CD4-positive, alpha-beta T cell treated with Interleukin-12 subunit alpha and Interleukin-12 subunit beta, for 1 hour (primary cell): Measurements from ENCODE around the gene TPSAB1.
"Not testable (repeated sequence)": the region's sequence is repeated elsewhere in the genome, so short reads cannot be mapped to it uniquely, and the experiment has no call there.

Experiments used
- DNase-seq: peaks from one replicate; pipeline ENCODE4 v3.0.0-alpha.2; 2020

The TPSAB1 gene

DNA sequence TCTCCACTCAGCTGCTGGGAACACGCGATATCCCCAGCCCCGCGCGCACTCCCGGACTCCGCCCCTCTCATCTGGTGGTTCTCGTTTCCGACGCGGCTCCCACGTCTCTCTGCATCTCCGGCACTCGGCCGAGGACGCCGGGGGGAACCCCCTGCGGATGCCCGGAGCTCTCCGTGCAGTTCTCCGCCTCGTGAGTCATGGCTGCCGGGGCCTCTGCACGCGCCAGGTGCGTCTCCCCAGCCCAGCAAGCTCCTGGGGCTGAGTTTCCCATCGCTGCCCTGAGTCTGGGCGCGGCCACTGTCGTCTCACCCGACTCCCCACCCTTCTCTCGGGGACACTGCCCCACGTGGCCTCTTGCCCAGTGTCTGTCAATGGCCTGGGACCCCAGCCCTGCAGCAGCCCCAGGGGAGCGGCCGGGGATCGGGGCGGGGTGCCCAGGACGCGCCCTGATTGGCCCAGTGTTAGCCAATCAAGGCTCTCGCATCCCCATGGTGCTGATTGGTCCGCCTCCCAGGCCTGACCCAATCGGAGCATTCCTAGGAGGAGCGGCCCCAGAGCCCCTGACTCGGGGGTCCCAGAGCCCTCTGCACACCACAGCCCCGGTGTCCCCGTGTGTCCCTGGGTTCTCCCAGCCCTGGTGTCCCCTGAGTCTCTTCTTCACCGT, 13.3 kb downstream of the TPSAB1 start:
- not testable (repeated sequence) for DNase-seq

DNA sequence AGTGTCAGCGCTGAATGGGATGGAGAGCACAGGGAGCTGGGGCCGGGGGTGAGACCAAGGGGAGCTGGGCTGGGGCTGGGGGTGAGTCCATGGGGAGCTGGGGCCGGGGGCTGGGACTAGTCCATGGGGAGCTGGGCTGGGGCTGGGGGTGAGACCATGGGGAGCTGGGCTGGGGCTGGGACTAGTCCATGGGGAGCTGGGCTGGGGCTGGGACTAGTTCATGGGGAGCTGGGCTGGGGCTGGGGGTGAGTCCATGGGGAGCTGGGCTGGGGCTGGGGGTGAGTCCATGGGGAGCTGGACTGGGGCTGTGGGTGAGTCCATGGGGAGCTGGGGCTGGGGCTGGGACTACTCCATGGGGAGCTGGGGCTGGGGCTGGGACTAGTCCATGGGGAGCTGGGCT, 14.3 kb downstream of the TPSAB1 start:
- DNase-seq, result not testable (repeated sequence)

GRCh38 chr16:1255276-1256122, 15.0 kb downstream of the TPSAB1 start, which contains the start of gene TPSD1:
Gene TPSD1, plus strand, starts transcription at chr16:1256069. Its CDS starts 212 bp downstream, at chr16:1256281.
- not testable (repeated sequence) for DNase-seq

- DNase-seq, result not testable (repeated sequence)
Measured at GRCh38 chr16:1256296-1256873, 15.9 kb downstream of the TPSAB1 start.

GRCh38 chr16:1256874-1257322, 16.4 kb downstream of the TPSAB1 start:
- DNase-seq, result no peak

DNA sequence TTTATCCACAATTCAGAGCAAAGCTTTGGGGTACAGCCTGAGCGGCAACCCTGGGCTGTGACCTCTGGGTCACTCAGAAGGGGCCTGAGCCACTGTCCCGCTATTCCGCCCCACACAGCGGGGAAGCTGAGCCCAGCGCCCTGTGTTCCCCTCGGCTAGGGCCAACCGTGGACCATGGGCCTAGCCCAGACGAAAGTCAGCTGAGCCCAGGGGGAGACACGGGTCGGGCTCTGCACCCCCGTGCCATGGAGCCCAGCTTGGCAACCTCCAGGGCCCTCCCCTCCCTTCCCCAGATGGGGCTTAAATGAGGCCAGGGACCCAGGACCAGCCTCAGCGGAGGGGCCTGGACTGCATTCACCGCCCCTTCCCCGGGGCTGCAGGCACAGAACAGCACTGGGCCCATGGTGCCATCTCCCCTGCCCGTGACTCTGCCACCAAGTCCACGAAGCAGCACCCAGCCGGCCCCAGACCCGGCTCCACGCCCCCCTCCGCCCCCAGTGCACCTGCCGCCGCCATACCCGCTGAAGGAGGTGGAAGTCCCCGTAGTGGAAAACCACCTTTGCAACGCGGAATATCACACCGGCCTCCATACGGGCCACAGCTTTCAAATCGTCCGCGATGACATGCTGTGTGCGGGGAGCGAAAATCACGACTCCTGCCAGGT, 17.2 kb downstream of the TPSAB1 start:
- DNase-seq, result no peak

GRCh38 chr16:1258225-1258600, 17.7 kb downstream of the TPSAB1 start:
- DNase-seq, result no peak

GRCh38 chr16:1258906-1259759, 18.6 kb downstream of the TPSAB1 start:
- DNase-seq, result no peak

DNA sequence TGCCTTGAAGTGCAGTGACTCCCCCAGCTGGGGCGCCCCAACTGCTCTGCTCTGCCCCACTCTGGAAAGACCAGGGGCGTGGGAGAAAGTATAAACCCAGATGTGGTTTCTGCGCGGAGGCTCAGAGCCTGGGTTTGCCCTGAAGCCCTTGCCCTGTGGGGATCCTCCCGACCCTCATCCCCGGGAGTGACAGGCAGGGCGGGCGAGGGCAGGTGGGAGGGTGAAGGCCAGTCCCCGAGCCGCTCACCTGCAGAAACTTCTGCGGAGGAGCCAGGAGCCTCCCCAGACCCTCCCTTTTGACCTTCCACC, 19.2 kb downstream of the TPSAB1 start:
- no peak for DNase-seq

GRCh38 chr16:1260101-1260680, 19.7 kb downstream of the TPSAB1 start:
- DNase-seq, result no peak

DNA sequence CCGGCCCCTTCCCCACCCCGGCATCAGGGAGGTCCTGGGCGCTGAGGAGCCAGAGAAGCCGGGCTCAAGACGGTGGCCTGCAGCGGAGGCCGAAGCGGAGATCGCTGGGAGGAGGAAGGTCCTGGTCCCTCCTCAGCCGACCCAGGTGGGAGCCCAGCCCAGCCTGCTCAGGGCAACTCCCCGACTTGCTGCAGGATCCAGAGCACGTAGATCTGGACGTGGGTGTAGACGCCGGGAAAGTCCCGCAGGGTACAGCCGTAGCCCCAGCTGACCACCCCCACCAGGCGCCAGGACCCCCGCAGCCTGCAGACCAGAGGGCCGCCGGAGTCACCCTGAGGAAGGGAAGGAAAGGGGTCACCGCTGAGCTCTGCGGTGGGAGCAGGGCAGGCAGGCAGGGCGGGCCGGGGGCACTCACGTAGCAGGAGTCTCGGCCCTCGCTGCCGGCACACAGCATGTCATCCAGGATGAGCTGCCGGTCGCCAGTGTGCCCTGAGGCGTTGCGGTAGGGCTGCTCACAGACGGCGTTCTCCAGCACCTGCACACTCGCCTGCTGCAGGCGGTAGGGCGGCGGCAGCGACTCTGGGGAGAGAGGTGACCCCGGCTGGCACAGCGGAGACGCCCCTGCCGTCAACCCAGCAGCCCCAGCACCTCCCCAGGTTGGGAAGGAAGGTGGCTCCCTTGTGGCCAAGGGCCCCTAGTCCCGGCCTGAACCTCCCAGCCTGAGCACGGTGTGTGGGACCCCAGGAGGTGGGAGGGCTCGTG, 20.8 kb downstream of the TPSAB1 start:
- no peak for DNase-seq

DNA sequence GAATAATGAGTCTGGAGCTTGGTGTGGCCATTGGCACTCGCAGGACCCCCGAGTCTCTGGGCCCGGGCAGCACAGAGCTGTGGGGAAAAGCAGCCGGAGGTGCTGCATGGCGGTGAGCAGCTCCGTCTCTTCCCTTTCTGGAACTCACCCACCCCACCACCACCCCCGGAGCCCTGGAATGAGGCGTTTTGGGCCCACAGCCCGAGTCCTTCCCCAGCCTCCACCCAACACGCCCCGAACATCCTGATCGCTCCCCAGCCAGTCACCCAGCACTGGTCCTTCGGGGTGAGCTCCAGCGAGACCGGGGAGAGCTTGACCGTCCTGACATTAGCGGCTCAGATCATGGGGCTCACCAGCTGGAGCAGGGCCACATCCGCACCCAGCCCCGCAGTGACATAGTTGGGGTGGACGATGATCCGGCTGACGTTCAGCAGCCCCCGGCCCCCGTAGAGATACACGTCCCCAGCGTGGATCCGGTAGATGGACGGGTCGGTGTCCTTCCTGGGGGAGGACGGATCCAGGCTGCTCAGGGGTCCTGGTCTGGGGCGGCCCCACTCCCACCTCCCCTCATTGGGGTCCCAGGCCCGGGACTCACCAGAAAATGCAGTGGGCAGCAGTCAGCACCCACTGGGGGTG, 21.8 kb downstream of the TPSAB1 start:
- DNase-seq, result no peak

- no peak for DNase-seq
Measured at GRCh38 chr16:1262846-1263221, 22.3 kb downstream of the TPSAB1 start.

GRCh38 chr16:1263591-1264344, 23.3 kb downstream of the TPSAB1 start:
- DNase-seq, result no peak

DNA sequence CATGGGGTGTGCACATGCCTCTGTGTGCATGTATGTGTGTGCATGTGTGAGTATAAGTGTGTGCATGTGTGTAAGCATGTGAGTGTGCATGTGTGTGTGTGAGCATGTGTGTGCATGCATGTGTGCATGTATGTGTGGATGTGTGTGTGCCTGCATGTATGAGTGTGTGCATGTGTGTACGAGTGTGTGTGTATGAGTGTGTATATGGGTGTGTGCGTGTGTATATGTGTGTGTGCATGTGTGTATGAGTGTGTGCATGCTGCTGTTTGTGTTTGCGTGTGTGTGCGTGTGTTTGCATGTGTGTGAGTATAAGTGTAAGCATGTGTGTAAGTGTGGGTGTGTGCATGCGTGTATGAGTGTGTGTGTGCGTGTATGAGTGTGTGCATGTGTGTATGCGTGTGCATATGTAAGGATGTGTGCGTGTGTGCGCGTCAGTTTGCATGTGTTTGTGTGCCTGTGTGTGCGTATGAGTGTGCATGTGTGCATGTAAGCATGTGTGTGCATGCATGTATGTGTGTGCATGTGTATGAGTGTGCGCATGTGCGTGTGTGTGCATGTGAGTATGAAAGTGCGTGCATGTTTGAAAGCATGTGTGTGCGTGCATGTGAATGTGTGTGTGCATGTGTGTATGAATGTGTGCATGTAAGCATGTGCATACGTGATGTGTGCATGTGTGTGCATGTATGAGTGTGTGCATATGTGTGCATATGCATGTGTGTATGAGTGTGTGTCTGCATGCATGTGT, 24.0 kb downstream of the TPSAB1 start:
- no peak for DNase-seq

DNA sequence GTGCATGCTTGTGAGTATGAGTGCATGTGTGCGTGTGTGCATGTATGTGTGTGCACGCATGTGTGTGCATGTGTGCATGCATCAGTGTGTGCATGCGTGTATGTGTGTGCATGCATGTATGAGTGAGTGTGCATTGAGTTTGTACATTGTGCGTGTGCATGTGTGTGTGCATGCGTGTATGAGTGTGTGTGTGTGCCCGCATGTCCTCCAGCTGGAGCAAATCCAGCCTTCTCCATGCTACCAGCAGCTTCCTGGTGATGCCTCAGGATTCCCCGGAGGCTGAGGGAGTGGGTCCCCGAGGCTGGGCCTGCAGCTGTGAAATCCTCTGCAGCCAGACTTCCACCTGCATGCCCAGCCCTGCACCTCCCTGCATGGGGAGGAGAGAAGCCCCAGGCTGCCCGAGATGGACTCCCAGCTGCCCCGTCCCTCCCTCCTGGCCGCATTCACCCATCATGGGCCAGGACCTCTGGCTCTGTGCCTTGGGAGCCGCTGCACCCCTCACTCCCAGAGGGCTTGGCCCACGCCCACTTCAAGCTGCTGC, 24.7 kb downstream of the TPSAB1 start:
- DNase-seq, result no peak

GRCh38 chr16:1265826-1266225, 25.3 kb downstream of the TPSAB1 start:
- no peak for DNase-seq

- DNase-seq, result not testable (repeated sequence)
Measured at GRCh38 chr16:1269418-1269817, 28.9 kb downstream of the TPSAB1 start.

DNA sequence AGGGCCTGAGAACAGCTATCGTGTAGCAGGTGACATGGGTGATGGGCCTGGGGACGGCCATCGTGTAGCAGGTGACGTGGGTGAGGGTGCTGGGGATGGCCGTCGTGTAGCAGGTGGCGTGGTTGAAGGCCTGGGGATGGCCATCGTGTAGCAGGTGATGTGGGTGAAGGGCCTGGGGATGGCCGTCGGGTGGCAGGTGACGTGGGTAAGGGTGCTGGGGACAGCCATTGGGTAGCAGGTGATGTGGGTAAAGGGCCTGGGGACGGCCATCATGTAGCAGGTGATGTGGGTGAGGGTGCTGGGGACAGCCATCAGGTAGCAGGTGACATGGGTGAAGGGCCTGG, 30.8 kb downstream of the TPSAB1 start:
- DNase-seq, result no peak
